HG02938 (cell line): Measurements from ENCODE around the gene PMEPA1.

Source experiments
- ATAC-seq: cut with Tn5 transposase; IDR thresholded peaks from one replicate; pipeline ENCODE4 v1.9.1; 2021; ENCODE audit warnings: mild to moderate bottlenecking, moderate library complexity; ENCODE audit not compliant: unreplicated experiment

Gene PMEPA1

DNA sequence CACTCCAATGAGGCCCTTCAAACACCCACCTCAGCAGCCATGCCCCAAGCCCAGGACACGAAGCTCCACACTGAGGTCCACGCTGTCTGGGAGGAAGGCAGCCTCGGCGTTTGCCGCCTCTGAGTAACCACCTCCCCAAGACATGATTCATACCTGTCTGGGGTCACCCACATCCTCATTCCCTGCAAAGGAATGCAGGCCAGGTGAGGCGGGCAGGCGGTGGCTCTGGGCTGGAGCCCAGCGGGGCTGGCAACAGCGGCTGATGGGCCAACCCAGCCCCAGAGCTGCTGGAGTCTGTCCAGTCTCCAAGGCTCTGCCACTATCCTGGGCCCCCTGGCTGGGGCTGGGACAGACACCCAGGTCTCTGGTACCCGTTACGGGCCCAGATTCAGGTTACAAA lies 14.8 kb downstream of the PMEPA1 start:
- no peak for ATAC-seq

DNA sequence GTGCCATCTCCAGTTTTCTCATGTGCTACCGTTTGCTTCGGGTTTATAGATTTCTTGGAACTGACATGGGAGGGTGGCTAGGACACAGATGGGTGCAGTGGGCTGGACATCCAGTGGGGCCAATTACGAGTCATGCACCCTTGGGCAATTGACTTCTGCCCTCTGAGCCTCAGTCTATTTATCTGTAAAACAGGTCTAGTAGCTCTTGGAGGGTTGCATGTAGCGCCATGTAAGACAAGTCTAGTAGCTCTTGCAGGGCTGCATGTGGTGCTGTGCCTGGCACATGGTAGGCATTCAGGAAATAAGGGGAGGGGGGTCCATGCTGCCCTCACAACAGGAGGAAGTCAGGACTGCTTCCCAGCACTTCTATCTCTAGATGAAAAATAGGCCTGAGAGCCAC lies 15.3 kb downstream of the PMEPA1 start:
- no peak for ATAC-seq

DNA sequence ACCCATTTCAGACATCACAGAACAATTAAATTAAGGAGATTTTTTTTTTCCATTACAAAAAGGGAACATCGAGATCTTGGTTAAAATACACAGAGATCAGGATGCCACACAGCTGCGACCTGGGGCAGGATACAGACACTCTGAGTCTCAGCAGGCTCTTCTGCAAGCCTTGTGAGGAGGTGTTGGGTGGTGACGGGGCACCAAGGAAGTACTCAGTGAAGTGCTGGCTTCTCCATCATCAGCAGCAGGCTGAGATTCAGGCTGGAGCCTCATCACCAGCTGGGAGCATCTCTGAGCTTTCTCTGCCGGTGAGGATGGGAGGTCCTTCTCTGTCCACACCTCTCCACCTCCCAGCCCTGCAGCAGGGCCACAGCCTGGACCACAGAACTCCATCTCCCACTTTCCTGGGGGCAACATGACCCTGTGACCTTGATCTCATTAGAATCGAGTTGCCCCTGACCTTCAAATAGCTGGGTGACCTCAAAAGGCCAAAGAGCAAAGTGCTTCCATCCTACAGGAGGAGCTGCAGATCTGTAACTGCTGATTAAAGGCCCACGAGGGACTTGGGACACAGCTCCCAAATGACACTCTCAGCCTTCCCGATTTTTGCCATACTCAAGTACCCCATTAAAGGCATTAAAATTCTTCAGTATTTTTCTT lies 16.0 kb downstream of the PMEPA1 start:
- no peak for ATAC-seq

DNA sequence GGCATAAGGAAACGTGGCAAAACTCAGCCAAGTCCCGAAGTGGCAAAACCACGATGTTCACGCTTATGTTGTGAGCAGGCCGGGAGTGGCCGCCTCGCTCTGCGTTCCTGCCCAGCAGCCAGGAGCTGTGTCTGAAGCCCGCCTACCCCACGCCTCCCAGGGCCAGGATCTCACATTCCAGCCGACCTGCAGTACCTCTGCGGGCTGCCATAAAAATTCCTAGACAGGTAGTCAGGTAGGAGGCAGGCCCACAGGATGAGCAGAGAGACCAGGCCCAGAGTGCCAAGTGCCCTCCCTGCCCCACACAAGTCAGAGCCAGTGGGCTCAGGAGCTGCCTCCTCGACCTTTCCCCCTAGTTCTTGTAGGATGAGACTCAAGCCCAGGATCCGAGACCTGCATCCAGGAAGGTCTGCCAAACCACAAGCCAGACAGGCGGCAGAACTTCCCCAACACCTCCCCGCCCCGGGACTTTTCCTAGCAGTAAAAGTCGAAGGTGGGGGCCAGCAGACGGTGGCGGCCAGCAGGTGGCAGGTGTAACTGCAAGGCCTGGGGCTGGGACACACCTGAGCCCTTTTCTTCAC lies 16.7 kb downstream of the PMEPA1 start:
- ATAC-seq, result no peak

DNA sequence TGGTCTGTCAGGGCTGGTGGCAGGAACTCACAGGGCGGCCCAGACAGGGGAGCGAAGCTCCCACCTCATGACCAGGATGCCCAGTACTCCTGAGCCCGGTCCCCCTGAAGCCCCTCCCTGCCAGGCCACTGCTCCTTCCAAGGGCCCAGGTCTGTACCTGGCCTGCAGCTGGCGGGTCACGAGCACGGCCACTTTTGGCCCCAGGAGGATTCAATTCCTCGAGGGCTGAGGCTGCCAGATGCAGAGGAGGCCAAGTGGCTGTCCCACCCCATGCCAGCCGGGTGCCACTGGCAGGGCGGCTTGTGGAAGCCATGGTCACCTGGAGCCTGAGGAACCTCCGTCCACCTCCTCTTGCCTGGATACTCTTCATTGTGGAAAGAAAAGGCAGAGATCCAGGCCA lies 17.4 kb downstream of the PMEPA1 start:
- ATAC-seq, result no peak

DNA sequence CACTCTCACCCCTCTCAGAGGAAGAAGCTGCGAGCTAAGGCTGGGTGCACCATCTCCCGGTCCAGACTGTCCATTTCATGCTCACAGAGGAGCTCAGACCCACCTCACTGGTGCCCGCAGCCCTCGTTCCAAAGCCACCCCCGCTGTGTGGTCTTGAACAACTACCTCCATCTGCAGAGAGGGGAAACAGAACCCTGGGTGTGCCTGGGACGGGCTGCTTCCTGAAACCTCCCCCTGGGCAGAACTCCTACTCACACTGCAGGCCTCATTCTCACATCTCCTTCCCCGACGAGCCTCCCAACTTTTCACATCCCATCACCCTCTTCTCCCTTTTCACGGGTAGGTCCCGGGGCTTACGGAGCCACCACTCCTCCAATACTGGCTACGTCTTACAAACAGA lies 18.1 kb downstream of the PMEPA1 start:
- ATAC-seq, result no peak

DNA sequence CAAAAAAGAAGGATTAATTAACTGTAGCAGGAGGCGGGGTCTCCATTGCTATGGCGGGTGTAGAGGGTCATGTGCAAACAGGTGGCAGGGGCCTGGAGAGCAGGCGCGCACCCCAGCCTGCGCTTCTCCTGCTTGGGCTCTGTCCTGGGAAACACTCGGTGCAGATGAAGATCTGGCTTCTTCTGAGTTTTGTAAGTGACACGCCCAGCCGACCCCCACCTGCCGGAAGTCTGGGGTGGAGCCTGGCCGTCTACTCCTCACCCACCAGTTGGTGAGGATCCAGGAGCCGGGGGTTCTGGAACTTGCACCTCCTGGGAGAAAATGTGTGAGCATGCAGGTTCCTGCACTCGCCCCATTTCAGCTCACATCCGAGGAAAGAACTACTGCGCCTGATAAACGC lies 19.3 kb downstream of the PMEPA1 start:
- no peak for ATAC-seq

DNA sequence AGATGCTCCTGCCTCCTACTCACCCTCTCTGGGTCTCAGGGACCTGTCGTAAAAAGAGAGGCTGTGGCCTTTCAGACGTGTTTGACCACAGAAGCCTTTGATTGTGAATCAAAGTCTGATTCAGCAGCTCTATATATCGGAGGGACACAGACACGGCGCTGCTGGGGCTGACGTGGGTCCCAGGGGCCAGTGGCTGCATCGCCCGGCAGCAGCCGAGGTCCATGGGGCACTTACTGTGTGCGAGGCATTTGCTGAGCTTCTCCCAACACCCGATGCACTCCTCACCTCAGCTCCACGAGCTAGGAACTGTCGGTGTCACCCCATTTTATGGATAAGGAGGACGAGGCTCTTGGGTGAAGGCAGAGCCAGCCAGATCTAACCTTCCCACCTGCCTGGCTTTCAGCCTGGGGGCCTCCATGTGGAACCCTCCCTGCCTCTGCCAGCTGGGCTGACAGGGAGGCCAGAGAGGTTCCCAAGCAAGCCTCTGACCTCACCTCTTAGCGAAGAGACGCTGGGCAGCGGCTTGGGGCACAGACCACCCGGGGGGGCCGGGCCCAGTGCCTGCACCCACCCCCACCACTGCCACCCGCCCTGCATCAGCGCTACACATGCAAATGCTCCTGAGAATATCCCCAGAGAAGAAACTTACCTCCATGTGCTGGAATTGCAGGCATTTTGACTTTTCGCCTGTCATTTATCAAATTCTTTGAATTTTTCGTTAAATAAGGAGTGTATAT lies 19.9 kb downstream of the PMEPA1 start:
- ATAC-seq, result no peak

DNA sequence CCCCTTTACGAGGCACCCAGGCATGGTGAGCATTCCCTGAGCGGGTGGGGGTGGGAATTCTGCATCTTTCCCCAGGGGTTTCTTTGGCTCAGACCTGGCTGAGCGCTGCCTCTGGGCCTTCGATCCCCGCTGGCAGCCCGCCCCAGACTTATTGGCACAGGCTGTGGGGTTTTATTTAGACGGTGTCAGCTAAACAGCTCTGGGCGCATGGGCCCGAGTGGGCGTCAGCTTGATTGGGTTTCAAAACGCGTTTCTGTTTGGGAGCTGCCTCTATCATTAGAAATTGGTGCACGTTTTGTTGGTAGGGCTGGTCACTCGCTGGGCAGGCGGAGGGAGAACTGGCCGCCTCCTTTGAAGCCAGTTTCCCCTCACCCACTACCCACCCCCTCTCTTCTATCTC lies 21.0 kb downstream of the PMEPA1 start:
- no peak for ATAC-seq

DNA sequence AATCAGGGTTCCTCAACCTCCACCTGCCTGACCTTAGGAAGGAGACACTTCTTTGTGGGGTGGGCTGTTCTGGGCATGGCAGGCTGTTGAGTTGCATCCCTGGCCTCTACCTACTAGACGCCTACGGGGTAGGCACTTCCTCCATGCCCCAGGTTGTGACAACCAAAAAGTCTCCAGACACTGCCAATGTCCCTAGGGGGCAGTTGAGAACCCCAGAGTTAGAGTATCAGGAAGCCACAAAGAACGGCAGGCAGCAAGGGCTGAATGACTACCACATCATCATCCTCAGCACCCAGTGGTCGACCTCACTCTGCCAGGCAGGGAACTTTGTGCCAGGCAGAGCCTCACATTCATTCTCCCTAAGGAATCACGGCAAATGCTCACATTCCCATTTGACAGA lies 21.5 kb downstream of the PMEPA1 start:
- no peak for ATAC-seq

DNA sequence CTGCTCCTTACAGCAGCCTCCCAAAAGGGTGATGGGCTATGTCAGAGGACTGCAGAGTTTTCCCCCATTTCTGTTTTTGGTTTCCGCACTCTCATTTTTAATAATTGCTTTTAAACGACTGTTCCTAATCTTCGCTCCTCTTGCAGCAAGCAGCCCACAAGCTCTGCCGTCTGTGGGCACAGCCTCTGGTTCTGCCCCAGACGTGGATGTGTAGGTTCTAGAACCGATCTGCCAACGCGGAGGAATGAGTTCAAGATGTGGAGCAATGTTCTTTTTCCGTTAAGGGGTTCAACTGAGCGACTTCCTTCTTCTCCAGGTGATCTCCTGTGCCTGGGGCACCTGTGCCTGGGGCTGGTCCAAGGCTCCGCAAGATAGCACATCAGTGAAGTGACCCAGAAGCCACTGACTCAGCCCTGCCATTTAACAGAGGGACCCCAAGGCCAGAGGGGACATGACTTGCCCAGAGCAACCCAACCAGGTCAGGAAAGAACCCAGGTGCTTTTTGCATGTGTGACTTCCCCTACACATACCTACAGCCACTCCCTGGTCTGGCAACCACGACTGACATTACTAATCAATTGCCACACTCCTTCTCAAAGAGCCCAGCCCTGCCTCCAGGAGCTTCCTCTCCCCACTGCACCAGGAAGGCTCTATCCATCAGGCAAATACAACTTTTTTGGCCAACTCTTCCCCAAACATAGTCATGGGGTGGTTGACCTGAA lies 22.7 kb downstream of the PMEPA1 start:
- no peak for ATAC-seq

DNA sequence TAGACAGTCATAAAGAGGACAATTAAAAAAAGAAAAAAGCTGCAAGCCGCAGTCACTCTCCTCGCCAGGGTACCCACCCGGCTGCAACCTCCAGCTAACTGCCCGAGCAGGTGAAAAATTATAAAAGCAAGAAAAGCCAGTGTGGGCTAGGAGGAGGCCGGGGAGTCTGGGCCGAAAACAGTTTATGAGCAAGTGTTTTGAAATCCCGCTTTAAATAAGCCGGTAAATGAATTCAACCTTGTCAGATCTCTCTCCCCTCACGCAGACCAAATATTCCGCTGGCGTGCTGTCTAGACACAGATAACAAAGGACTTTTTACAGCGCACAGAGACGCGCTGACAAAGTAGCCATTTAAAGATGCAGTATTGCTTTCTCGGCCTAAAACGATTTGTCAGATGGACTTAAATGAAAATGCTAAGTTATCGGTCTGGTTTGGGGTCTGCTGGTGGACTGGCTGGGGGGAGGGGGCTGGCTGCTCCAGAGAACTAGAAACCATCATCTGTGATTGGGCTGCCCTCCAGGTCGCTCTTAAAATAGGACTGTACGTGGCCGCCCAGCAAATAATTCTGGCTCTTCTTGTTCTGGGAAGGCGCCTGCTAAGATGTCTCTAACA lies 24.6 kb downstream of the PMEPA1 start:
- ATAC-seq, result no peak

DNA sequence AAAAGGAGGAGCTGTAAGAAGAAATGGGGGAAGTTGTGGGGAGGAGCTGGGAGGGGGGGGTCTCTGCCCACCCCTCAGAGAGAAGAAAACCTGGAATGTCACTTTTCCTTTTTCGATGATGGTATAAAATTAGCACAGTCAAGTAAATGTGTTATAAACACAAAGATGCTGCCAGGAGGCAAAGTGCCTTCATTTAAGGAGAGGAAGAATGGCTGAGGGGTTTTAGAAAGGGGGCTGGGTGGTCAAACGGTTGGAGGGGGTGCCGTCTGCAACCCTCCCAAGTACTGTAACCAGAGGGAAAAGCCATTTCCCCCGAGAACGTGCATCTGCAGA lies 25.0 kb downstream of the PMEPA1 start:
- ATAC-seq, result no peak

DNA sequence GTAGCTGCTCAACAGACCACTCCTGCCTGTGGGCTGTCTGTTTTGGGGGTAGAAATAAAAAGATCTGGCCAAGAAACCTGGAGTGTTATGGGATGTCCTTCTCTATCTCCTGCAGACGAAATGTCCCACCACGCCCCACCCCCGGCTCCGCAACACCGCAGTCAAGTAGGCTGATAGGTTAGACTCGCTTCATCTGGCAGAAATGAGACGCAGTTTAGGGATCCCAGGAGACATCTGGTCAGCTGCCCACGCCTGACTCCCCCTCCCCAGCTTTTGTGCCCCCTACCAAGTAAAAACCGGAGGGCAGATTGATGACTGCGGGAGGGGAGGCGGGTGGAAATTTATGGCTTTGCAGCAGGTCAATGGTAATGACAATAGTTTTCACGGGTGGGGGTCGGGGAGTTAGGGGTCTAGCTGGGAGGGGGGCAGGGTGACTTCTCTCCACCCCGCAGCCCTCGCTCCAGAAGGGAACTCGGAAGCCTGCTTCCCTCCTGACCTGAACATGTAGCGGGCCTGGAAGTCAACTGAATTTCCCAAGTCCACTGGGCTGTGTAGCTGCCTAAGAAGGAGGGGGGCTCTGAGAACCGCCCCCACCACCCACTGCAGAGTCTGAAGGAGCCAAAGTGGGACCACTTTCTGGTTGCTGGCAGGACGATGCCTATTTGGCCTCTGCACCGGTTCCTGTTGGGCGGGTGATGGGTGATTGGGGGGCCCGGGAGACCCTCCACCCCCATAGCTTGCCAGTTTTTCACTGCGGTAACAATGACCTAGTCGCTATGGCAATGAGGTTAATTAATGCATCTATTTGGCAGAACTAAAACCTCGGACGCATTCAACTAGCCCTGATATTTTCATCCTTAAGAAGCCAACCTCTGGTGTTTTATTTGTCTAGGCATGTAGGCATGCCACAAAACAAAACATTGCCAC lies 25.7 kb downstream of the PMEPA1 start:
- no peak for ATAC-seq

DNA sequence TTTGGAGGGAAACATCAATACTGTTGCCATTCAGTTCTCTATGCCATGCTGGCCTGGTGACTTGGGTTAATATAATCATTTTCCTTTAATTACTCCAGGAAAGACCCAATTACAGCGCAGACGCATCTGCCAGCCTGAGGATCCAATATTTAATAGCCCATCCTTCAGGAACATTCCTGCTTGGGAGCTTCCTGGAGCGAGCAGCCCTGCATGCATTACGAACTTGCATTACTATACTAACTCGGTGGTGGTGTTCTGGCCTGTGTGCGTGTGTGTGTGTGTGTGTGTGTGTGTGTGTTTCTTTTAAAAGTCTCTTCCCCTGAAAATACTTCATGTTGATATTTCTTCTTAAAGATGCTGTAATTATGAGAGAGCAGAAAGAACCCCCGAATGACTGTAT lies 26.5 kb downstream of the PMEPA1 start:
- no peak for ATAC-seq

DNA sequence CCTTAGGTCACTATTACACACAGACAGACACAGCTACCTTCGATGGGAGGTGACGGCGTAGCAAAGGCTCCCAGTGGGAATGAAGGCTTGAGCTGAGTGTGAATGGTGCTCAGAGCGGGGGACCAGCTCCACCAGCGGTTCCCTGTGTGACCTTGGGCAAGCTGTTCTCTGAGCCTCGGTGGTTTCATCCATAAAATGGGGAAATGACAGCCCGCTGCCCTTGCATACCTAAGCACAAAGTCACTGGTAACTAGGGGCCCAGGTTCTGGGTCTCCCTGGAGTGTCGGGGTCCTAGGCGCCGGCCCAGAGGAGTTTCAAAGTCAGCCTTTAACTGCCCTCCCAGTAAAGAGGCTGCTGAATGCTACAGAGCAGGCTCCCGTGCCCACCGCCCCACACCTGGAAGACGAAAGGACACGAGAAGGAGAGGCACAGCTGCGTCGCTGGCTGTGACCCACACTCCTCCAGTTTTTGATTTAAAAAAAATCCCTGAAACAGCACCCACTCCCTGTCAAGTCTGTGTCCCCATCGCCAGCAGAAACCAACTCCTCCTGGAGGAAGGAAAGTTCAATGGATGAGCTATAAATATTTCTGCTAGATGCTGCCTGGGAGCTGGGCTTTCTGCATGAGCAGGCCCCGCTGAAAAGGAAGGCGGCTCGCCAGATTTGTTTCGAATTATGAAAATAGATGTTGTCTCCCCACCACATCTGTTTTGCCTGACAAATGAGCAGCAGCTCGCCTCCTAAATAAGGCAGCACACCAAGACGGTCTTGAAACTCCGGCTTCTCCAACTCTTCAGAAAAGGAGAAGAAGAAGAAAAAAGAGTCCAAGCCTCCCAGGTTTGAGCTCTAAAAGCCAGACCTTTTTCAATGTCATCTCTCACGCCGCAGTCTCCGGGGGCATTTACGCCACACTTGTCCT lies 27.4 kb downstream of the PMEPA1 start:
- ATAC-seq, result peak; percentile 31

DNA sequence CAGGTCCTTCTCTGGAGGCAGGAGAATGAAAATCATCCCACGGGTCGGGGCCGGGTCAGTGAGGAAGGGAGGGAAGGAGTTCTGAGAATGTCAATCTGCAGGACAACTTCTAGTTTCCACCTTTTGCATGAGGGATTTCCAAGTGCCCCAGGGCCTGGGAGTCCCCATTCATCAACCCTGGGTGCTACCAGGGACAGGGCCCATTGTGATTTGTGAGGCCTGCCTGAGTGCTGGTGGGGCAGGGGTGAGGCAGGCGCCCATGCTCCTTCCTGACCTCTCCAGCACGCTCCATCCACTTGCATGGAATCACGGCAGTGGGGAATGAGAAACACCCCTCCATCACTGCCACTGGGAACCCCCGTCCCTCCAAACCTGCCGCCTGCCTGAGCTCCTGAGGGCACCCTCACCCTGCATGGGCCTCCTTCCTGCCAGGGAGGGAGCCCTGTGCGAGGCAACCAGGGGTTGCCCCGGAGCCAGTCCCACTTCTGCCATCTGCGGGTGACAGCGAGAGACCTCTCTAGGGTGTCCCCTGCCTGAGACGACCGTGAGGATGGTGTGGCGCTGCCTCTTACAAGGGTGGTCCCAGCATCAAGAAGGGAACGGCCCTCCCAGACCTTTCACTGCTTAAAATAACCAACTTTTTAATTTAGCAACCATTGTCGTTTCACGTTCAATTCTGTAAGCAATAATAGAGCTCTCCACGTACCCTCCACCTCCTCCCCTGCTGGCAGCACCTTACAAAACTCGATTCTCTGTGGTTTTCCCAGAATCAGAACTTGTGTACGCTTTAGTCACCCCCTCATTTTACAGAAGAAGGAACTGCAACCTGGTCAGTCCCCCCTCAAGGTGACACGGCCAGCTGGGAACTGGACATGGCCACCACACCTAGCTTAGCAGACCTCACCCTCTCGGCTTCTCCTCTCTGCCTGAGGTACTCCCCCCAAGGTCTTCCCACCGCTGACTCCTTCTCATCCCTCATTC lies 28.6 kb downstream of the PMEPA1 start:
- ATAC-seq, result peak; percentile 3

DNA sequence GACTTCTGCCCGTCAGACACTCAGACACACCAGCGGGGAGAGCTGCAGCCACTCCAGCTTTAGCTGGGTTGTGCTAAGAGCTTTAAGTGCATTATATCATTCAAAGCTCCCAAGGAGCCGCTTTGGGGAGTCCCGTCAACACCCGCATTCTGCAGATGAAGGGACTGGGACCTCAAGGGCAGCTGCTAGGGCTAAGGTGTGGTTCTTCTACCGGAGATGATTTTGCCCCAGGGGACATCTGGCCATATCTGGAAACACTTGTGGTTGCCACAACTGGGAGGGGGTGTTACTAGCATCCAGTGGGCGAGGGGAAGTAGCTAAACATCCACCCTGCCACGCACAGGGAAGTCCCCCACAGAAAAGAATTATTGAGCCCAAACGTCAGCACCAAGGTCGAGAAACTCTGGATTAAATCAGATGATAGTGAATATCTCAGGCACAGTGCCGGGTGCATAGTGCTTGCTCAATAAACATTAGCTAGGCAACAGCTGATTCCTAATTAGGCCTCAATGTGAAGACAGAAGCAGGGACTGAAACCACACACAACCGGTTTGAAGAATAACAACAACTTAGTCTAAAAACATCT lies 29.6 kb downstream of the PMEPA1 start:
- peak; percentile 51 for ATAC-seq
